Activated T-cell treated with anti-CD3 and anti-CD28 coated beads for 24 hours (primary cell): ENCODE data around the gene ZCCHC7.
"Not testable (repeated sequence)": the region's sequence is repeated elsewhere in the genome, so short reads cannot be mapped to it uniquely, and the experiment has no call there.

Source experiments
- DNase-seq: peaks from one replicate; pipeline ENCODE4 v3.0.0-alpha.2; 2020; ENCODE audit warnings: low read depth

The ZCCHC7 gene

GRCh38 chr9:37293664-37294524 lies 173.5 kb downstream of the ZCCHC7 start:
- DNase-seq: no peak

GRCh38 chr9:37295178-37295577 lies 174.8 kb downstream of the ZCCHC7 start:
- DNase-seq: no peak

GRCh38 chr9:37295796-37296195 lies 175.4 kb downstream of the ZCCHC7 start:
- no peak for DNase-seq

DNA sequence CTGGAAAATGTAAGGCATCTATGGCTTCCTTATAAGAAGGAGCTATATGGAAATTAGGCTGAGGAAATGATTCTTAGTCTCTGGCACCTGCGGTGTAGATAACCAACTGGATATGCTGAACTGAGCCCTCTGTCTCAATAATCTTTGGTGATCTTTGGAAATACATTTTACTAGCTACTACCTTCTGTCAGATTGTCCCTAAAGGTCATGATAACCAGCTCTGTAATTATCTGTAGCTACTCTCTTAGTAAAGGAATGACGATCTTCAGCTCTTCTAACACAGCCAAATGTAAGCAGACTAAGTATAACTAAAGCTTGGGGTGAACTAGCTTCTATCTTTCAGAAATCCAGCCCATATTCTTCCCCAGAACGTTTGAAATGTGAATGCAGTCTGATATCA lies 177.2 kb downstream of the ZCCHC7 start:
- DNase-seq: no peak

DNA sequence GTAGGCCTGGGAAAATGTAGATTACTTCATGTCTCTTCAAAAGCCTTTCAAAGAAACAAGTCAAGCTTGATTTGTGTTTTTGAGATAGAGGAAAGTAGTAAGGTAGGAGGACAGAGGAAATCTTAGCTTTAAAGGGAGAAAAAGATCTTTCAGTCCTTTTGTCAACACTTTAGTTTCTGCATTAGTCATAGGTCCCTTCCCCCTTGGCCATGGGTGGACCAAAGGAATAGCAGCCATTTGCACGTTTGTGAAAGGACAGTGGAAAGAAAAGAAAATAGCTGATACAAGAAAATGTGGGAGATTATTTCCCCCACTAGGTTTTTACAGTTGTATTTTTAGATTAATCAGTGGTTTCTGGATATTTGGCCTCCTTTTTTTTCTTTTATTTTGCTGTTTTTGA lies 180.2 kb downstream of the ZCCHC7 start:
- no peak for DNase-seq

DNA sequence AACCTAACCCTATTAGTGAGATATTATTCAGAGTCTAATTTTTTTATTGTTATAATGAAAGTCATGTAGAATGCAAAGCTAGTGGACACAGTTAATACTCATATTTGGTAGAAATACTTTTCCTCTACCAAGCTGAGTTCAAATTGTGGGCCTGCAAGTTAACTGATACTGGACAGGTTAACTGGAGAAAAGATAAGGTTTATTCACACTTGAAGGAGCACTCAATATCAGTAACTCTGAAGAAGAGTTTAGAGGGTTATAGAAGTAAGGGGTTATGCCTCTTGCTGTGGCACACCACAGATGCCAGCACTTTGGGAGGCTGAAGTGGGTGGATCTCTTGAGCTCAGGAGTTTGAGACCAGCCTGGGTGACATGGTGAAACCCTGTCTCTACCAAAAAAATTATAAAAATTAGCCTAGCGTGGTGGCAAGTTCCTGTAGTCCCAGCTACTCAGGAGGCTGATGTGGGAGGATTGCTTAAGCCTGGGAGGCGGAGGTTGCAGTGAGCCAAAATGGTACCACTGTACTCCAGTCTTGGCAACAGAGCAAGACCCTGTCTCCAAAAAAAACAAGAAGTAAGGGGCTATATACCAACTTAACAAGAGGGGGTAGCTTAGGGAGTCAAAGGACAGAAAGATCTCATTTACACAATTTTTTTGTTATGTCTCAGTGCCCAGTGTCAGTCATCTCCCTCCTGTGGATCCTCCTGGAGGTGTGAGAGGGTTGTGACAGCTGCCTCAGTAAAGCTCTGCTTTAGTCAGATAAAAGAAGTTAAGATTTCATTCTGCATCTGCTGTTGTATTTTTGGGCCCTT lies 180.9 kb downstream of the ZCCHC7 start:
- no peak for DNase-seq

GRCh38 chr9:37301854-37302172 lies 181.4 kb downstream of the ZCCHC7 start:
- no peak for DNase-seq

DNA sequence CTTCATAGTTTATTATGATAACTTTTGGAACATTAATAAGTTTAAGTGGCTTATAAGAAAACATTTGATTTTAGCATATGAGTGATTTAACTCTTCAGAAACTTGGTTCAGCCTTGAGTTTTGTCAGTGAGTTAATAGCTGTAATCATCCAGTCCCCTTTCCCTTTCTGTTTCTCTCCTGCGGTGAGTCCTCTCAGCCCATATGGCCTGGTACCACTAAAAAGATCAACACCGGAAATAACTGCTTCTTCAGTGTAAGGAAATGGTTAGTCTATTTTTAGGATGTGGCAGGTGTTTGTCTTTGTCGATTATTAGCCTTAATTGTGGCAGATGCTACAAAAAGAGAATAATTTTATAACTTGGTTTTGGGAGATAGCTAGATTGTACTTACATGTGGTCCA lies 181.9 kb downstream of the ZCCHC7 start:
- DNase-seq: peak; percentile 12

DNA sequence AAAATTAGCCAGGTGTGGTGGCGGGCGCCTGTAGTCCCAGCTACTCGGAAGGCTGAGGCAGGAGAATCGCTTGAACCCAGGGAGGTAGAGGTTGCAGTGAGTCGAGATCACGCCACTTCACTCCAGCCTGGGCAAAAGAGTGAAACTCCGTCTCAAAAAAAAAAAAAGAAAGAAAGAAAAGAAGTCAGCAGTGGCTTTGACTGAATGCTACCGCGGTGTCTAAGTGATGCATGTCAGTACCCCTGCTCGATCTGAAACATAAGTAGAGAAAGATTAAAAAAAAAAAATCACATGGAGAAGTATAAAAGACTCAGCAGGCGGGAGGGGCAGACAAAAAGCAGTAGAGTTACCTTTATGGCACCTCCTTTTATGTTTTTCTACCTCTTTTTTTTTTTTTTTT lies 182.9 kb downstream of the ZCCHC7 start:
- DNase-seq: not testable (repeated sequence)

- no peak for DNase-seq
Measured at GRCh38 chr9:37309136-37309535, 188.8 kb downstream of the ZCCHC7 start.

DNA sequence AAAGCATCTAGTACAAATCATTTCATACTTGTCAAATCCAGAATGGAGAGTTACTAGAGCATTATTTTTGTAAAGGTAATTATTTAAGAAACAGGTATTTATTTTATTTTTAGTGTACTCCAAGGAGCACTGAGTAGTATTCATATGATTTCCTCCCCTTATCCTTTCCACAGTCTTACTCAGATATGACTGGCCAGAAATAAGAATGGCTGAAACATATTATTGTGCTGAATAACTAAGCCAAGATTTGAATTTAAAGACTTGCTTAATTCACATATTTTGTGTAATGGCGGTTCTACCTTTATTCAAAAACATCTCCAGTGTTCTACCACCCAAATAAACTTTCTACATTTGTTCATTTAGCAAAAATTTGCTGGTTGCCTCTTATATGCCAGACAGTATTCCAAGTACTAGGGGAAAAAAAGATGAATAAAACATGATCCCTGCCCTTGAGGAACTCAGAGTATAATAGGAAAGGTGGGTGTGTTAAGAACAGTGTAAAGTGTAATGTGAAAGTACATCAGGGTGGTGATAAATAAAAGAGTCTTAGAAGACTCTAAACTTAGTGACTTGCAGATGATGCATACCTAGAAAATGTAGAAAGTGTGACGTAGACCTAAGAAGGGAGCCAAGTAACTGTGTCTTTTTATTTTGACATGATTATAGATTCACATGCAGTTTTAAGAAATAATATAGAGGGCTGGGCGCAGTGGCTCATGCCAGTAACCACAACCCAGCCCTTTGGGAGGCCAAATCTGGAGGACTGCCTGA lies 191.7 kb downstream of the ZCCHC7 start:
- no peak for DNase-seq

DNA sequence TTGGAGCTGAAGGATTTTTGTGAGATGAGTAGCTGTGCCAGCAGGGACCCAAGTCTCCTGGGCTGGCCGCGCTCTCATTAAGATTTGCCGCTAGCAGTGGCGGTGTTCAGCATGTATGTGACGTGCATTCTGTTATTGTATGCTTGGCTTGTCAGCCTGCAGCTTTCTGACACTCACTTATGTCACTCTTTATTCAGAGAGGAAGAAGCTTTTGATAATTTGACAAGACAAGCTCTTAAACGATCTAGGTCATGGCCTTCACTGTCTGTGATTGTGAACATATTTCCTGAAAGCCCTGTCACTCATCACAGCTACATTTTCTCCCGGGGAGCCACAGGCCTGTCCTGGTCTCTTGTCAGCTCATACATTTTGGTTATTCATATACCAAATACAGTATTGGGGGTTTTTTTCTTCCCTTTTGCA lies 203.9 kb downstream of the ZCCHC7 start:
- DNase-seq: no peak

DNA sequence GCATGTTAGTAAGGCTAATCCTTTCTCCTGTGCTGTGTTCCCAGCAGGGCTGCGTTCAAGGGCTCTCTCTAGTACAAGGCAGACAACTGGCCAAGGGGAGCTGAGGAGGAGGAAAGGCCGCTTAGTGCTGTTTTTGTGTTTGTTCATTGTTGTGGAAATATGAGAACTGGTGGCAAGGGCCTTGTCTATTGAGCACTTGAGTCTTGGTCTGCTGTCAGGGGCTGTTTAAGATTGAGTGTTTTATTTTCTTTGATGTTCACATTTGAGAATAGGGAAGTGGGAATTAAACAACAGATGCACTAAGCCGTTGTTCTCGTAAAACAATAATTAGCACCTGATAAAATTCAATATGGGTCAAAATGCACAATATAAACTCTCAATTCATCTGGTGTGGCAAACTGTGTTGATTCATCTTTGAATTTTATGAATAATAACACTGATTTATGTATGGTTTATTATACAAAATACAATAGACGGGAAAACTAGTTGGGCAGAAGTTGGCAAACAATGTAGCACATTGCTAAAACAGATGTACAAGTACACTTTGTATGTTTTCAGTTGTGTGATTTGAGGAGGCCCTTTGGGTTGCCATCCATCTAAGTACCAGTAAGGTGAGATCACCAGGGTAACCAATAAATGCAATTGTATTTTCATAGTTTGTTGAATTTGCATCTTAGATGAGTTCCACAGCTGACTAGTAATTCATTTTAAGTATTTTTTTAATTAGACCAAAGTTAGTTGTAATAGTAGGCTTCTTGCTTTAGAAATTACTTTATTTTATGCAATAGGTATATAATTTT lies 204.5 kb downstream of the ZCCHC7 start:
- DNase-seq: no peak

- no peak for DNase-seq
Measured at GRCh38 chr9:37325778-37326177, 205.4 kb downstream of the ZCCHC7 start.

DNA sequence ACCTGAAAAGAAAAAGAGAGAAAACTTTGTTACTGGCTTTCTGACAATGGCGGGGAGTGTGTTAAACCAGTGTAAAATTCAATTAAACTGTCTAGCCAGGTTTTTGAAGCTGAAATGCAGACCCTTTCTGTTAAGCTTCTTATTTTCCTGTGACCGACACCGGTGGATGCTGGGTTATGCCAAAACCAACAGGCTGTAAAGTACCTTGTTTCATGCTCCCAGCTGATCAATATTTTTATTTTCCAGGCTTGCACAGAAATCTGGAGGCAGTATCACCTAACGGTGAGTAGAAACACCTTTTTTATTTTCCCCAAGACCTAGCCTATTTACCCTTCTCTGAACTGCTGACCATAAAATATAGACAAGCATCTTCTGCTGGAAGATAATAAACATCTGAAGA lies 207.2 kb downstream of the ZCCHC7 start:
- no peak for DNase-seq

DNA sequence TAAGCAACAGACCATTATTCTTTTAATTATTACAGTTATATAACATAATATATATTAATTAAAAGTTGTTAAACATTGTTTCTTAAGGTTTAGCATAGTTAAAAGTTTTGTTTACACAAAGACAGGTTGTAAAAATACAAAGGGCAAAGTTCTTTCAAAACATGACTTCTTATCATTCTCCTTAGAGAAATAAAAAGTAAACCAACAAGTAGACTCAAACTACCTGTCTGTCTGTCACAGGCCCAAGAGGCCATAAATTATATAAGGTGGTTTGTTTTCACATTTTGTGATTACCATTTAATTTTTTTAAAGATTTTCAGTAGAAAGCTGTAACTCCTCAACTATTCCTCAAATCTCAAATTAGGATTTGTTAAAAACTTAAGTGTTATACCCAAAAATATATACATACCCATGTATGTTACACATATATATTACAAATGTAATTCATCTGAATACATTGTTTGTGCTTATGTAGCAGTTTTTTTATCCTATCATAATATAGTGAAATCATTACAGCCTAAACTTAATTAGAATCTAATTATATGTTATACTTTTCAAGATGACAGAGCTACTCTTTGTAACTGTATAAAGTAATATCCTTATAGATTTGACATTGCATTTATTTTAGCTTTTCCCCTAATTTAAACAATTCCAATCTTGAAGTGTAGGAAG lies 208.3 kb downstream of the ZCCHC7 start:
- DNase-seq: no peak

- no peak for DNase-seq
Measured at GRCh38 chr9:37329576-37329975, 209.2 kb downstream of the ZCCHC7 start.

DNA sequence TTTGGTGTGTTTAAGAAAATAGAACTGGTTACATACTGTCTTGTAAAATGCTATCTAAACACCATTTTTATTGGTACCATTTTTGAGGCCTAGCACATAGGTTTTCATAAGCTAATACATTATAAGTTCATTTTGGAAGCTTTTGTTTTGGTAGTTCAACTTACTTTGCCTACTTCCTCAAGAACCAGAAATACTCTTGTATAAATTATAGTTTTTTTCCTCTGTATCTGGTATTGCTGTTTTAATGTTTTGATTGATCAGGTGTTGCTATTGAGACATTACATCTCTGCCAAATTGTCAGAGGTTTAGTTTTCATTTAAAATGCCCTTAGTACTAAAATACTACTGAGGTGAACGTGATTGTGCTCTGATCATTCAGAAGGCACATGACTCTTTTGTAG lies 211.5 kb downstream of the ZCCHC7 start:
- DNase-seq: no peak

DNA sequence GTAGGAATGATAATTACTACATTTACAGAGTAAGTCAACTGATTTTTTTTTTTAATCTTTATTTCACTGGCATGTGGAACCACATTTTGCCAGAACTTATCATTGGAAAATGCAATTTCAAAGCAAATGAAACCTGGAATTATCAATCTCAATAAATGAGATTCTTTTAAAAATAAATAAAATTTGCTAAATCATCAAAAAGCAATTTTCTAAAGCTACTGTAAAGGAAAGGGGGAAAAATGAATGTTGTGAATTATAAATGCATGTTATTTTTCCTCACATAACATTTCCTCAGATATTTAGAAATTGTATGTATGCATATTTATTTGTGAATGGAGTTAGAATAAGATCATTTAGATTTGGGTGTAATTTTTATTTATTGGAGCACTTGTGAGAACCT lies 212.2 kb downstream of the ZCCHC7 start:
- no peak for DNase-seq

- DNase-seq: no peak
Measured at GRCh38 chr9:37333288-37333687, 212.9 kb downstream of the ZCCHC7 start.

- DNase-seq: no peak
Measured at GRCh38 chr9:37335238-37335637, 214.9 kb downstream of the ZCCHC7 start.
